Astrocyte (in vitro differentiated cells and primary cell): ENCODE data around the gene EXOC4. TPM values are rescaled to one million over a fixed set of nuclear protein-coding genes. Genes with fewer than 3 reads are reported as not detected.
A peak's percentile ranks its signal among the peaks of the same experiment; 100 is the strongest.

Experiments used
- DNase-seq: peaks from one replicate; pipeline ENCODE4 v3.0.0-alpha.2; 2010; ENCODE audit warnings: low read depth
- FAIRE-seq: peaks from 2 replicates; lab custom pipeline; 2011; peaks lifted over from hg19 to GRCh38; lab: Jason Lieb, UNC
- H2AFZ ChIP-seq: 2 replicates; pipeline ENCODE4 v1.6.0; 2012; ENCODE audit warnings: low read depth, low read length, inconsistent platforms
- H3K27ac ChIP-seq: 2 replicates; pipeline ENCODE4 v1.5.1; 2011; ENCODE audit warnings: low read depth, low read length, inconsistent platforms
- H3K27me3 ChIP-seq: 2 replicates; pipeline ENCODE4 v1.6.0; 2011; ENCODE audit warnings: low read length, inconsistent platforms; ENCODE audit not compliant: insufficient read depth
- H3K36me3 ChIP-seq: 2 replicates; pipeline ENCODE4 v1.5.1; 2011; ENCODE audit warnings: low read length, inconsistent platforms; ENCODE audit not compliant: insufficient read depth
- H3K4me1 ChIP-seq: 2 replicates; pipeline ENCODE4 v1.5.1; 2011; ENCODE audit warnings: low read length, inconsistent platforms; ENCODE audit not compliant: insufficient read depth
- H3K4me2 ChIP-seq: 2 replicates; pipeline ENCODE4 v1.6.0; 2012; ENCODE audit warnings: low read length, inconsistent platforms
- H3K4me3 ChIP-seq: 2 replicates; pipeline ENCODE4 v1.5.1; 2011; ENCODE audit warnings: low read depth, mild to moderate bottlenecking, low read length, inconsistent platforms; ENCODE audit not compliant: insufficient read depth
- H3K79me2 ChIP-seq: 2 replicates; pipeline ENCODE4 v1.6.0; 2012; ENCODE audit warnings: mild to moderate bottlenecking, low read length, inconsistent platforms; ENCODE audit not compliant: insufficient read depth
- H3K9ac ChIP-seq: 2 replicates; pipeline ENCODE4 v1.6.0; 2012; ENCODE audit warnings: mild to moderate bottlenecking, low read length, inconsistent platforms
- H3K9me3 ChIP-seq: 2 replicates; pipeline ENCODE4 v1.5.1; 2012; ENCODE audit warnings: low read depth, mild to moderate bottlenecking, low read length, inconsistent platforms; ENCODE audit not compliant: insufficient read depth
- H4K20me1 ChIP-seq: 2 replicates; pipeline ENCODE4 v1.6.0; 2012; ENCODE audit warnings: low read length, inconsistent platforms; ENCODE audit not compliant: insufficient read depth
- H3K27ac Mint-ChIP-seq: one replicate; pipeline ENCODE4 v1.8.0; 2021; ENCODE audit warnings: mild to moderate bottlenecking, mixed read lengths; ENCODE audit not compliant: unreplicated experiment
- H3K27me3 Mint-ChIP-seq: one replicate; pipeline ENCODE4 v1.8.0; 2021; ENCODE audit warnings: low read depth, mixed read lengths; ENCODE audit not compliant: unreplicated experiment
- H3K36me3 Mint-ChIP-seq: one replicate; pipeline ENCODE4 v1.8.0; 2021; ENCODE audit warnings: low read depth, mixed read lengths; ENCODE audit not compliant: unreplicated experiment
- H3K4me1 Mint-ChIP-seq: one replicate; pipeline ENCODE4 v1.8.0; 2021; ENCODE audit warnings: low read depth, mixed read lengths; ENCODE audit not compliant: unreplicated experiment
- H3K4me3 Mint-ChIP-seq: one replicate; pipeline ENCODE4 v1.8.0; 2021; ENCODE audit warnings: mild to moderate bottlenecking, moderate library complexity, mixed read lengths; ENCODE audit not compliant: unreplicated experiment
- H3K9me3 Mint-ChIP-seq: one replicate; pipeline ENCODE4 v1.8.0; 2021; ENCODE audit warnings: mild to moderate bottlenecking, mixed read lengths; ENCODE audit not compliant: unreplicated experiment
- EZH2 ChIP-seq: IDR thresholded peaks from 2 replicates; pipeline ENCODE4 v1.6.1; 2012; ENCODE audit warnings: mild to moderate bottlenecking, low read length, inconsistent platforms; ENCODE audit not compliant: insufficient read depth
- total RNA-seq: library from RNA; stranded (reverse); gene quantifications from 2 replicates; pipeline ENCODE4 v1.2.1, GENCODE V29; 2021
- TF ChIP-seq, protein P1 (sequence below): IDR thresholded peaks from 2 replicates; pipeline ENCODE4 v1.5.1; 2011; ENCODE audit warnings: low read depth, mild to moderate bottlenecking, inconsistent platforms, low read length, moderate library complexity; ENCODE audit not compliant: insufficient read depth

EXOC4 gene
- total RNA-seq, 1 donor from 2014 or later = 57.5 TPM

GRCh38 chr7:134024739-134025138 is 771.9 kb downstream of the EXOC4 start:
- H3K36me3 ChIP-seq = no peaks in the 10 kb centered on the region
- no peak overlapping the region for H3K4me2 ChIP-seq
- TF ChIP-seq, protein P1, sequence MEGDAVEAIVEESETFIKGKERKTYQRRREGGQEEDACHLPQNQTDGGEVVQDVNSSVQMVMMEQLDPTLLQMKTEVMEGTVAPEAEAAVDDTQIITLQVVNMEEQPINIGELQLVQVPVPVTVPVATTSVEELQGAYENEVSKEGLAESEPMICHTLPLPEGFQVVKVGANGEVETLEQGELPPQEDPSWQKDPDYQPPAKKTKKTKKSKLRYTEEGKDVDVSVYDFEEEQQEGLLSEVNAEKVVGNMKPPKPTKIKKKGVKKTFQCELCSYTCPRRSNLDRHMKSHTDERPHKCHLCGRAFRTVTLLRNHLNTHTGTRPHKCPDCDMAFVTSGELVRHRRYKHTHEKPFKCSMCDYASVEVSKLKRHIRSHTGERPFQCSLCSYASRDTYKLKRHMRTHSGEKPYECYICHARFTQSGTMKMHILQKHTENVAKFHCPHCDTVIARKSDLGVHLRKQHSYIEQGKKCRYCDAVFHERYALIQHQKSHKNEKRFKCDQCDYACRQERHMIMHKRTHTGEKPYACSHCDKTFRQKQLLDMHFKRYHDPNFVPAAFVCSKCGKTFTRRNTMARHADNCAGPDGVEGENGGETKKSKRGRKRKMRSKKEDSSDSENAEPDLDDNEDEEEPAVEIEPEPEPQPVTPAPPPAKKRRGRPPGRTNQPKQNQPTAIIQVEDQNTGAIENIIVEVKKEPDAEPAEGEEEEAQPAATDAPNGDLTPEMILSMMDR = no peak
- no peak for TF ChIP-seq EZH2
- H3K27me3 ChIP-seq = no peaks in the 10 kb centered on the region
- H2AFZ ChIP-seq = no peak overlapping the region
- H3K36me3 Mint-ChIP-seq = peaks cover 15% of the 10 kb centered on the region
- H3K27ac Mint-ChIP-seq = no peak overlapping the region
- no peaks in the 10 kb centered on the region for H3K9me3 ChIP-seq
- no peak overlapping the region for H3K4me3 ChIP-seq
- H3K4me3 Mint-ChIP-seq = no peak overlapping the region
- no peaks in the 10 kb centered on the region for H3K27me3 Mint-ChIP-seq
- no peaks in the 10 kb centered on the region for H3K4me1 ChIP-seq
- H3K9ac ChIP-seq = no peak overlapping the region
- H3K27ac ChIP-seq = no peak overlapping the region
- DNase-seq = peak; percentile 37
- H3K4me1 Mint-ChIP-seq = peaks cover 6% of the 10 kb centered on the region
- no peaks in the 10 kb centered on the region for H3K79me2 ChIP-seq
- no peak for FAIRE-seq
- no peaks in the 10 kb centered on the region for H3K9me3 Mint-ChIP-seq
- H4K20me1 ChIP-seq = no peaks in the 10 kb centered on the region

DNA sequence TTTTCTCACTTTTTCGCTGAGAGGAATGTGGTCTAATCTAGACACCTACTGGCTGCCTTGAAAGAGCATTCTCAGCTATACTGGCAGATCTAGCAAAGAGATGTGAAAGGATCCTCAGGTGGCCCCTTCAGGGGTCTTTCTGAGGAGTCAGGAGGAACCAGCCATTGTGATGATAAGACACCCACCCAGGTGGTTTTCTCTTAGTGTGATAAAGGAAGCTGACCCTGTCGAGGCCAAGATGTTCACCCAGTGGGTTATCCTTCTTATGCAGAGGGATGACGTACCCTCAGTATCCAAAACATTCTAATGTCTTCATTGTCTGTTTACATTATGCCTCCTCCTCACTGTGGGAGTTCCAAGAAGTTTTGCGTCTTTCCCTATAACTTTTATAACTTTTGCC is 776.0 kb downstream of the EXOC4 start:
- H3K4me1 Mint-ChIP-seq = peaks cover 6% of the 10 kb centered on the region
- H3K27me3 Mint-ChIP-seq = no peaks in the 10 kb centered on the region
- peaks cover 17% of the 10 kb centered on the region for H3K36me3 Mint-ChIP-seq
- Histone ChIP-seq H3K4me1 (no peaks in the 10 kb centered on the region), H3K27me3 (no peaks in the 10 kb centered on the region), H4K20me1 (no peaks in the 10 kb centered on the region), H3K4me3 (no peak overlapping the region), H3K9ac (no peak overlapping the region), H2AFZ (no peak overlapping the region), H3K4me2 (no peak overlapping the region), H3K9me3 (no peaks in the 10 kb centered on the region), H3K36me3 (no peaks in the 10 kb centered on the region), H3K79me2 (no peaks in the 10 kb centered on the region), H3K27ac (no peak overlapping the region)
- no peak overlapping the region for H3K4me3 Mint-ChIP-seq
- no peak for FAIRE-seq
- TF ChIP-seq, protein P1 = no peak
- no peak for TF ChIP-seq EZH2
- no peak overlapping the region for H3K27ac Mint-ChIP-seq
- no peak for DNase-seq
- no peaks in the 10 kb centered on the region for H3K9me3 Mint-ChIP-seq

- H2AFZ ChIP-seq = no peak overlapping the region
- FAIRE-seq (no peak), DNase-seq (no peak)
- no peak overlapping the region for H3K4me3 ChIP-seq
- H3K9ac ChIP-seq = no peak overlapping the region
- H3K4me1 ChIP-seq = no peaks in the 10 kb centered on the region
- H3K4me3 Mint-ChIP-seq = no peak overlapping the region
- H3K27ac Mint-ChIP-seq = no peak overlapping the region
- H3K79me2 ChIP-seq = no peaks in the 10 kb centered on the region
- H3K36me3 ChIP-seq = no peaks in the 10 kb centered on the region
- H4K20me1 ChIP-seq = no peaks in the 10 kb centered on the region
- H3K27ac ChIP-seq = no peak overlapping the region
- no peaks in the 10 kb centered on the region for H3K27me3 Mint-ChIP-seq
- H3K36me3 Mint-ChIP-seq = peaks cover 17% of the 10 kb centered on the region
- H3K4me2 ChIP-seq = no peak overlapping the region
- H3K4me1 Mint-ChIP-seq = peaks cover 6% of the 10 kb centered on the region
- no peak for TF ChIP-seq EZH2
- TF ChIP-seq, protein P1 = no peak
- H3K9me3 ChIP-seq = no peaks in the 10 kb centered on the region
- H3K9me3 Mint-ChIP-seq = no peaks in the 10 kb centered on the region
- no peaks in the 10 kb centered on the region for H3K27me3 ChIP-seq
Observed at GRCh38 chr7:134029743-134030142, 776.9 kb downstream of the EXOC4 start.
